OCI-LY7 (cell line): ENCODE results near the gene ZNF185. TPM values are rescaled to one million over a fixed set of nuclear protein-coding genes. Genes with fewer than 3 reads are reported as not detected.

Source experiments
- BruUV-seq: library from RNA; stranded (reverse); fragments of 400-500 nt; replicated peaks from 2 replicates; lab custom pipeline; 2021; lab: Mats Ljungman, UMichigan
- CTCF ChIA-PET: fragments of 300-600 bp; sonication (Branson Sonifier 250); formaldehyde crosslinking; loops from one replicate; lab custom pipeline; 2022; ENCODE audit warnings: antibody characterized with exemption; ENCODE audit not compliant: unreplicated experiment; lab: Charles Lee
- POLR2A ChIA-PET: fragments of 300-600 bp; sonication (Branson Sonifier 250); formaldehyde crosslinking; loops from one replicate; lab custom pipeline; 2022; ENCODE audit warnings: antibody characterized with exemption; lab: Charles Lee
- DNase-seq: peaks from one replicate; pipeline ENCODE4 v3.0.0-alpha.2; 2015; ENCODE audit warnings: low spot score
- H2AFZ ChIP-seq: fragments of 200-600 bp; sonication (generic), shearing (Covaris generic); 2 replicates; pipeline ENCODE4 v1.6.1; 2014; ENCODE audit warnings: mild to moderate bottlenecking, antibody characterized with exemption, low read length, moderate library complexity
- H3K27ac ChIP-seq: fragments of 200-600 bp; sonication (generic); 2 replicates; pipeline ENCODE4 v1.5.1; 2014; ENCODE audit warnings: mixed run types, low read depth, mild to moderate bottlenecking, moderate library complexity, low read length, inconsistent platforms; ENCODE audit not compliant: poor library complexity, severe bottlenecking
- H3K36me3 ChIP-seq: fragments of 200-600 bp; sonication (generic); 2 replicates; pipeline ENCODE4 v1.6.1; 2014; ENCODE audit warnings: mild to moderate bottlenecking, antibody characterized with exemption, low read length, moderate library complexity, mixed read lengths; ENCODE audit not compliant: insufficient read depth
- H3K4me1 ChIP-seq: fragments of 200-600 bp; sonication (generic); 2 replicates; pipeline ENCODE4 v1.5.1; 2014; ENCODE audit warnings: mild to moderate bottlenecking, low read length; ENCODE audit not compliant: insufficient read depth, poor library complexity, severe bottlenecking
- H3K4me2 ChIP-seq: fragments of 200-600 bp; sonication (generic); 2 replicates; pipeline ENCODE4 v1.6.1; 2014; ENCODE audit warnings: mild to moderate bottlenecking, low read length
- H3K4me3 ChIP-seq: fragments of 200-600 bp; sonication (generic); 2 replicates; pipeline ENCODE4 v1.5.1; 2014; ENCODE audit warnings: mild to moderate bottlenecking, low read depth, low read length; ENCODE audit not compliant: poor library complexity, severe bottlenecking
- H3K79me2 ChIP-seq: fragments of 200-600 bp; sonication (generic); 2 replicates; pipeline ENCODE4 v1.6.1; 2016; ENCODE audit warnings: low read depth, mild to moderate bottlenecking, low read length, moderate library complexity, mixed read lengths; ENCODE audit not compliant: insufficient read depth
- H3K9me2 ChIP-seq: fragments of 200-600 bp; sonication (generic); 2 replicates; pipeline ENCODE4 v1.6.1; 2016; ENCODE audit warnings: mild to moderate bottlenecking, low read length, mixed read lengths; ENCODE audit not compliant: insufficient read depth
- H3K9me3 ChIP-seq: fragments of 200-600 bp; sonication (generic); 2 replicates; pipeline ENCODE4 v1.6.1; 2014; ENCODE audit warnings: mild to moderate bottlenecking, mixed run types, low read length, mixed read lengths
- H4K20me1 ChIP-seq: fragments of 200-600 bp; sonication (generic); 2 replicates; pipeline ENCODE4 v1.6.1; 2014; ENCODE audit warnings: mild to moderate bottlenecking, antibody characterized with exemption, low read length, moderate library complexity, mixed read lengths; ENCODE audit not compliant: insufficient read depth
- EZH2phosphoT487 ChIP-seq: fragments of 200-600 bp; sonication (generic); IDR thresholded peaks from 2 replicates; pipeline ENCODE4 v1.6.1; 2018; ENCODE audit warnings: low read depth, borderline replicate concordance, mild to moderate bottlenecking, mixed run types, antibody characterized with exemption, low read length, moderate library complexity, mixed read lengths
- intact Hi-C: fragments of 100-400 bp; cut with micrococcal nuclease; formaldehyde crosslinking; loops from one replicate; pipeline ENCODE4 v1.10.0; 2022; ENCODE audit not compliant: unreplicated experiment
- total RNA-seq, 2 experiments: library from RNA; depleted of rRNA in 1 of 2; stranded (reverse); fragments of >200 nt in 1 of 2; shearing (Covaris generic) in 1 of 2; gene quantifications; 2 replicates each; pipeline ENCODE4 v1.2.3, GENCODE V29; 2014 to 2022
- TF ChIP-seq, protein P1 (sequence below): fragments of 200-600 bp; sonication (generic); conservative IDR thresholded peaks from 2 replicates; pipeline ENCODE4 v1.5.1; 2014; ENCODE audit warnings: mild to moderate bottlenecking, antibody characterized with exemption, low read length, moderate library complexity, mixed read lengths

The ZNF185 gene
- total RNA-seq, 2 experiments from 2014 or later = 0.73 to 21.3 TPM

DNA sequence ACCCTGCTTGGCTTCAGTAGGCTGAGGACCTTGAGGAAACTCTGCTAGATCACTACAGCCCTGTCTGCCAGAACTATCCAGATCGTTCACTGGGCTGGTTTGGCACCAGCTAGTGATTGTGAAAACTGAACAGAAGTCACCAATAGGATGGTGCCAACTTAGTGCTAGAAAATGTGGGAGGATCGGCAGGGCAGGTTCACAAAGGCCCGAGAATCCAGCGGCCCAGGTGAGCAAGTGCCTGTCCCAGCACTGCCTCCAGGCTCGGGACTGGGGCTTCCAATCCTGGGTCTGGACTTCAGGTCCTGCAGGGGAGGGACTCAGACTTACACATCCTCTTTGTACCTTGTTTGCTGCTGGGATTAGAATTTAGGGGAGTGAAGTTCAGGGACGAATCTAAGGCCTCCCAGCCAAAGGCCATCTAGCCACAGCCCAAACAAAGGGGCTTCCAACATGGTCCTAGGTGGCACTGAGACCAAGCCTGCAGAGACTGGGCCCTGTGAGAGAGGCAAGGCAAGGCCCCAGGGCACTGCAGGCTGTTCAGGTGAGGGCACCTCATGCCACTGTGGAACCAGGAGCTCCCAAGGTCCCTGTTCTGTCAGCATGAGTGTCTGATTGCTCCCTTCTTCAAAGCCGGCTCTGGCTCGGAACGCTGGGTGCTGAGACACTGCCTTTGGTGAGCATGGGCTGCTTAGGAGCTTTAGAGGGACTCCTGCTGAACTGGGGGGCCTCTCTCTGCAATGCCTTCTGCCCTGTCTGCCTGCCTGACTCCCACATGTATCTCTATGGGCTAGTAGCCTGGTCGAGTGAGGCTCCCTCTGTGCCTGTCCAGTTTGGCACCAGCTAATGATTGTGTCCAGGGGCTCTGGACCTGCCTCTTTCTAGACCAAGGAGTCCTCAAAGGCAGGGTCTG lies 20.7 kb upstream of the ZNF185 start:
- Histone ChIP-seq H3K27ac (no peak overlapping the region), H3K4me1 (no peaks in the 10 kb centered on the region), H2AFZ (no peak overlapping the region), H3K79me2 (no peaks in the 10 kb centered on the region), H3K9me3 (no peaks in the 10 kb centered on the region), H3K4me2 (no peak overlapping the region), H3K9me2 (no peaks in the 10 kb centered on the region), H4K20me1 (no peaks in the 10 kb centered on the region), H3K36me3 (no peaks in the 10 kb centered on the region), H3K4me3 (no peak overlapping the region)
- no peak for TF ChIP-seq EZH2phosphoT487
- TF ChIP-seq, protein P1, sequence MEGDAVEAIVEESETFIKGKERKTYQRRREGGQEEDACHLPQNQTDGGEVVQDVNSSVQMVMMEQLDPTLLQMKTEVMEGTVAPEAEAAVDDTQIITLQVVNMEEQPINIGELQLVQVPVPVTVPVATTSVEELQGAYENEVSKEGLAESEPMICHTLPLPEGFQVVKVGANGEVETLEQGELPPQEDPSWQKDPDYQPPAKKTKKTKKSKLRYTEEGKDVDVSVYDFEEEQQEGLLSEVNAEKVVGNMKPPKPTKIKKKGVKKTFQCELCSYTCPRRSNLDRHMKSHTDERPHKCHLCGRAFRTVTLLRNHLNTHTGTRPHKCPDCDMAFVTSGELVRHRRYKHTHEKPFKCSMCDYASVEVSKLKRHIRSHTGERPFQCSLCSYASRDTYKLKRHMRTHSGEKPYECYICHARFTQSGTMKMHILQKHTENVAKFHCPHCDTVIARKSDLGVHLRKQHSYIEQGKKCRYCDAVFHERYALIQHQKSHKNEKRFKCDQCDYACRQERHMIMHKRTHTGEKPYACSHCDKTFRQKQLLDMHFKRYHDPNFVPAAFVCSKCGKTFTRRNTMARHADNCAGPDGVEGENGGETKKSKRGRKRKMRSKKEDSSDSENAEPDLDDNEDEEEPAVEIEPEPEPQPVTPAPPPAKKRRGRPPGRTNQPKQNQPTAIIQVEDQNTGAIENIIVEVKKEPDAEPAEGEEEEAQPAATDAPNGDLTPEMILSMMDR = no peak
- CTCF ChIA-PET = no interaction called here
- no peak for DNase-seq
- intact Hi-C loops = no loop called here
- no TSS peak for BruUV-seq
- POLR2A ChIA-PET = no interaction called here

DNA sequence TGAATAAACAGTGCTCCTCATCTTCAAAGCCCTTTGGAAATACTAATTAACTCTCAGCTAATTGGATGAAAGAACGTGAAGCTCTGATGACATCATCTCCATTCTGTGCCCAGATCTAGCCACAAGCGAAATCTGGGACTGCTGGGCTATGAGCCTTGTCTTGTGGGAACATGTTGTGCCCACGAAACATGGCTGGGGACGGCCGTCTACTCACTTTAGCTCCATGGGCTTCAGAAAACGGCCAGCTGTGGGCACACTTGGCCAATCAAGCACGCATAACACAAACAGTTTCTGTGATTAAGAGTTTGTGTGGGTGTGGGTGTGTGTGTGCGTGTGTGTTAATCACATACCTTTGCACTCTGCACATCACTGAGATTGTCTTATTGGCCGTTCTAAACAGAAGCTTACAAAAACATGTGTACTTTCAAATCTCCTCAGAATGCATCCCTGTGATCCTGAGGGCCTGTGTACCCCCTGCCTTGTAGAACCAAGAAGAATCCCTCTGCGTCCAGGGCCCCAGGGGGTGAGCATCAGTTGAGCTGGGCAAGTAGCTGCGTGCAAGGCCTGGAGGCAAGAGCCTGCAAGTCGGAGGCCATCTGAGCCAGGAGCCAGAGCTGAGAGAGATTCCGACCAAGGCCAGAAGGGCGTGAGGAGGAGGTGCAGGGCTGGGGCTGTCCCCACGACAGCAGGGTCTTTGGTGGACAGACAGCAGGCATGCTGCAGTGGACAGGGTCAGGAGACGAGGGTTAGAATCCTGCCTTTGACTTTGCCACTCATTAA lies 18.7 kb upstream of the ZNF185 start:
- H3K27ac ChIP-seq = no peak overlapping the region
- no peak overlapping the region for H3K4me2 ChIP-seq
- CTCF ChIA-PET = no interaction called here
- H3K36me3 ChIP-seq = no peaks in the 10 kb centered on the region
- BruUV-seq = no TSS peak
- H3K79me2 ChIP-seq = no peaks in the 10 kb centered on the region
- no peak for DNase-seq
- POLR2A ChIA-PET = interaction anchor here (0.6 kb wide), 1 partner anchor 118 kb away, joined by 5 read pairs; no protein-coding TSS in a partner anchor
- no peak for TF ChIP-seq EZH2phosphoT487
- TF ChIP-seq, protein P1 = no peak
- H2AFZ ChIP-seq = no peak overlapping the region
- H3K9me2 ChIP-seq = no peaks in the 10 kb centered on the region
- H3K4me1 ChIP-seq = no peaks in the 10 kb centered on the region
- no peaks in the 10 kb centered on the region for H4K20me1 ChIP-seq
- H3K4me3 ChIP-seq = no peak overlapping the region
- intact Hi-C loops = no loop called here
- no peaks in the 10 kb centered on the region for H3K9me3 ChIP-seq
